Right lobe of liver (tissue), 6 donors: ENCODE data around the gene CHST3. TPM values are rescaled to one million over a fixed set of nuclear protein-coding genes. Genes with fewer than 3 reads are reported as not detected.

Source experiments
- ATAC-seq, 4 donors: fragments of 200-7000 bp; cut with Tn5 transposase; one replicate each; pipeline ENCODE4 v1.9.1; 2020; ENCODE audit warnings: mild to moderate bottlenecking in 4 of 4, moderate library complexity in 4 of 4
- DNase-seq, 3 donors: peaks; one replicate each; pipeline ENCODE4 v3.0.0-alpha.2; 2020
- H3K27ac ChIP-seq, 3 donors: fragments of 200-600 bp; one replicate each; pipeline ENCODE4 v1.8.0; 2022
- H3K27me3 ChIP-seq, 2 donors: fragments of 200-600 bp; one replicate each; pipeline ENCODE4 v1.8.0; 2022
- H3K36me3 ChIP-seq, 4 donors: fragments of 200-600 bp; sonication (generic) in 1 of 4; one replicate each; pipeline versions ENCODE4 v1.5.1 to v1.8.0; 2017 to 2022; ENCODE audit warnings: control low read depth in 1 of 4
- H3K4me1 ChIP-seq, 4 donors: fragments of 200-600 bp; sonication (generic) in 1 of 4; one replicate each; pipeline versions ENCODE4 v1.5.1 to v1.8.0; 2017 to 2022; ENCODE audit warnings: control low read depth in 1 of 4
- H3K4me3 ChIP-seq, 3 donors: fragments of 200-600 bp; one replicate each; pipeline ENCODE4 v1.8.0; 2022
- H3K9me3 ChIP-seq, 4 donors: fragments of 200-600 bp; sonication (generic) in 1 of 4; one replicate each; pipeline versions ENCODE4 v1.5.1 to v1.8.0; 2017 to 2022; ENCODE audit warnings: control low read depth in 1 of 4
- CTCF ChIP-seq, 4 donors: fragments of 200-600 bp in 3 of 4; fragments of 450-650 bp in 1 of 4; IDR thresholded peaks; one replicate each; pipeline versions ENCODE4 v1.5.1 to v1.8.0; 2016 to 2022; ENCODE audit warnings: antibody characterized with exemption in 4 of 4, mild to moderate bottlenecking in 2 of 4
- POLR2A ChIP-seq: fragments of 450-650 bp; IDR thresholded peaks from one replicate; pipeline ENCODE4 v1.6.1; 2017; ENCODE audit warnings: antibody characterized with exemption, mild to moderate bottlenecking
- WGBS: methylation state at CpG from one replicate; pipeline ENCODE4 v1.1.6; 2018; ENCODE audit warnings: low coverage, low lambda C conversion rate; ENCODE audit not compliant: insufficient coverage; ENCODE audit errors: missing lambda C conversion rate; 5-methylcytosine and 5-hydroxymethylcytosine counted together
- intact Hi-C, 2 donors: fragments of 100-400 bp; cut with DNase I; formaldehyde crosslinking; loops; one replicate each; pipeline versions ENCODE4 v1.11.2 to v1.14.1; 2022
- total RNA-seq, 6 experiments: library from RNA; depleted of rRNA in 2 of 6; stranded (reverse); fragments of >200 nt in 2 of 6; fragmentation: NEBNext Ultra II Directional in 3 of 6; extraction: Animal tissue kit (Norgen Biotek cat#: 25700) in 3 of 6; gene quantifications; one replicate each; pipeline versions ENCODE4 v1.1.0 to v1.2.4, GENCODE V29; 2016 to 2023
- donor health status: DM: no; HTN: yes; CAD: no.
- donor health status: DM: no; HTN: no; CAD: no.
- donor health status: DM: no; HTN: no; CAD: no.
- donor health status: DM: no; HTN: yes; CAD: no.
- donor health status: DM: no; HTN: yes; CAD: no.

CHST3 gene
- total RNA-seq, 6 experiments from 2014 or later = 0.81 to 2.5 (median 1.8) TPM

- WGBS = 92% methylated on average over 5 of the region's 14 CpGs
Measured at GRCh38 chr10:71972746-71973695, 8.8 kb downstream of the CHST3 start.

DNA sequence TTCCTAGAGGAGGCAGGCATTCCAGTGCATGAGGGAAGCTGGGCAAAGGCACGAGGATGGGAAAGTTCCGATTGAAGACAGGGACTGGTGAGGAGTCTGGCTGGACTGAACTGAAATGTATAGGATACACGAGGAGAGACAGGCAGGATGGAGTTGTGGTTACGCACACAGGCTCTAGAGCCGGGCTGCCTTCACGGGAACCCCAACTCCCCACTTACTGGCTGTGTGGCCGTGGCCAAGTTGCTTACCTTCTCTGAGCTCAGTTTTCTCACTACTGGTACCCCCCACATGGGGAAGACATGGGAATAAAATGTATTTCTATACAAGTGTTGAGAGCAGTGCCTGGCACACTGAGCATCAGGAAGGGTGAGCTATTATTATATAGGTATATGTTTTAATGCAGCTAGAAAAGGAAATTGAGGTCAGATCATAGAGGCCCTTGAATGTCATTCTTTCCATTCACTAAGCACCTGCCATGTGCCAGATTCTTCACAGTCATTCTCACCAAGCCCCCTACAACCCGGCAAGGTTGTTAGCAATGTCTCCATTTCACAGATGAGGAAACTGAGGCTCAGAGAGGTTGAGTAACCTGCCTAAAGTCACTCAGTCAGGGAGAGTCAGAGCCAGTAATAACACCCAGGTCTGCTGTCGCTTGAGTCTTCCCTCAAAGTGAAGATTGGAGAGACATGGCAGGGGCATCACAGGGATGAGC lies 9.7 kb downstream of the CHST3 start:
- Histone ChIP-seq H3K27ac (no peak overlapping the region), H3K4me1 (peaks cover 0 to 22% (median 14%) of the 10 kb centered on the region in 4 donors), H3K27me3 (no peaks in the 10 kb centered on the region), H3K9me3 (no peaks in the 10 kb centered on the region), H3K36me3 (no peaks in the 10 kb centered on the region), H3K4me3 (no peak overlapping the region)
- intact Hi-C loops = no loop called here
- no peak for TF ChIP-seq POLR2A
- no peak for TF ChIP-seq CTCF (IDR thresholded peaks at IDR 0.05)
- 88% methylated on average over 8 of the region's 9 CpGs for WGBS
- ATAC-seq (no peak), DNase-seq (no peak)

More at GRCh38 chr10:71972746-71973695, 8.8 kb downstream of the CHST3 start:
- H3K27ac ChIP-seq = no peak overlapping the region
- ATAC-seq (no peak), DNase-seq (no peak)
- no peaks in the 10 kb centered on the region for H3K36me3 ChIP-seq
- no peak overlapping the region for H3K4me3 ChIP-seq
- H3K9me3 ChIP-seq = no peaks in the 10 kb centered on the region
- no peaks in the 10 kb centered on the region for H3K27me3 ChIP-seq
- intact Hi-C loops = no loop called here
- TF ChIP-seq POLR2A (no peak), CTCF (IDR thresholded peaks at IDR 0.05) (no peak)
- H3K4me1 ChIP-seq = peaks cover 0 to 22% (median 14%) of the 10 kb centered on the region in 4 donors

- ATAC-seq (peak in 1 of 4 donors; percentile 37), DNase-seq (no peak)
- H3K9me3 ChIP-seq = no peaks in the 10 kb centered on the region
- H3K27ac ChIP-seq = no peak overlapping the region
- no peaks in the 10 kb centered on the region for H3K36me3 ChIP-seq
- no peak overlapping the region for H3K4me3 ChIP-seq
- H3K27me3 ChIP-seq = no peaks in the 10 kb centered on the region
- TF ChIP-seq CTCF (IDR thresholded peaks at IDR 0.05) (no peak), POLR2A (no peak)
- no CpG with 5 or more reads among the region's 6 CpGs for WGBS
- intact Hi-C loops = no loop called here
- peaks cover 0 to 22% (median 14%) of the 10 kb centered on the region in 4 donors for H3K4me1 ChIP-seq
Measured at GRCh38 chr10:71974489-71975021, 10.4 kb downstream of the CHST3 start.

GRCh38 chr10:71975087-71975870 lies 11.1 kb downstream of the CHST3 start:
- H3K27ac ChIP-seq = no peak overlapping the region
- DNase-seq = peak; percentile 63 to 69 (median 67)
- no peak overlapping the region for H3K4me3 ChIP-seq
- no peaks in the 10 kb centered on the region for H3K36me3 ChIP-seq
- peaks cover 0 to 22% (median 14%) of the 10 kb centered on the region in 4 donors for H3K4me1 ChIP-seq
- H3K9me3 ChIP-seq = no peaks in the 10 kb centered on the region
- ATAC-seq = peak; percentile 62 to 68 (median 64)
- no peaks in the 10 kb centered on the region for H3K27me3 ChIP-seq
- TF ChIP-seq CTCF (IDR thresholded peaks at IDR 0.05) (no peak), POLR2A (no peak)
- 48% methylated on average over 4 of the region's 15 CpGs for WGBS
- intact Hi-C loops = no loop called here
